HG02763 (cell line): ENCODE data around the gene FRMD8.

Experiments
- ATAC-seq: cut with Tn5 transposase; IDR thresholded peaks from one replicate; pipeline ENCODE4 v1.9.1; 2021; ENCODE audit warnings: mild to moderate bottlenecking, moderate library complexity; ENCODE audit not compliant: unreplicated experiment

FRMD8 gene

DNA sequence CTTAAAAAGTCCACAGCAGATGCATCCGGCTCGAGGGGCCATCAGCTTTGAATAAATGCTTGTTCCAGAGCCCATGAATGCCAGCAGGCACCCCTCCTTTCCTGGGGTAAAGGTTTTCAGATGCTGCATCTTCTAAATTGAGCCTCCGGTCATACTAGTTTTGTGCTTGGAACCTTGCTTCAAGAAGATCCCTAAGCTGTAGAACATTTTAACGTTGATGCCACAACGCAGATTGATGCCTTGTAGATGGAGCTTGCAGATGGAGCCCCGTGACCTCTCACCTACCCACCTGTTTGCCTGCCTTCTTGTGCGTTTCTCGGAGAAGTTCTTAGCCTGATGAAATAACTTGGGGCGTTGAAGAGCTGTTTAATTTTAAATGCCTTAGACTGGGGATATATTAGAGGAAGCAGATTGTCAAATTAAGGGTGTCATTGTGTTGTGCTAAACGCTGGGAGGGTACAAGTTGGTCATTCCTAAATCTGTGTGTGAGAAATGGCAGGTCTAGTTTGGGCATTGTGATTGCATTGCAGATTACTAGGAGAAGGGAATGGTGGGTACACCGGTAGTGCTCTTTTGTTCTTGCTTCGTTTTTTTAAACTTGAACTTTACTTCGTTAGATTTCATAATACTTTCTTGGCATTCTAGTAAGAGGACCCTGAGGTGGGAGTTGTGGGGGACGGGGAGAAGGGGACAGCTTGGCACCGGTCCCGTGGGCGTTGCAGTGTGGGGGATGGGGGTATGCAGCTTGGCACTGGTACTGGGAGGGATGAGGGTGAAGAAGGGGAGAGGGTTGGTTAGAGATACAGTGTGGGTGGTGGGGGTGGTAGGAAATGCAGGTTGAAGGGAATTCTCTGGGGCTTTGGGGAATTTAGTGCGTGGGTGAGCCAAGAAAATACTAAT, 38.0 kb downstream of the FRMD8 start:
- ATAC-seq = no peak

DNA sequence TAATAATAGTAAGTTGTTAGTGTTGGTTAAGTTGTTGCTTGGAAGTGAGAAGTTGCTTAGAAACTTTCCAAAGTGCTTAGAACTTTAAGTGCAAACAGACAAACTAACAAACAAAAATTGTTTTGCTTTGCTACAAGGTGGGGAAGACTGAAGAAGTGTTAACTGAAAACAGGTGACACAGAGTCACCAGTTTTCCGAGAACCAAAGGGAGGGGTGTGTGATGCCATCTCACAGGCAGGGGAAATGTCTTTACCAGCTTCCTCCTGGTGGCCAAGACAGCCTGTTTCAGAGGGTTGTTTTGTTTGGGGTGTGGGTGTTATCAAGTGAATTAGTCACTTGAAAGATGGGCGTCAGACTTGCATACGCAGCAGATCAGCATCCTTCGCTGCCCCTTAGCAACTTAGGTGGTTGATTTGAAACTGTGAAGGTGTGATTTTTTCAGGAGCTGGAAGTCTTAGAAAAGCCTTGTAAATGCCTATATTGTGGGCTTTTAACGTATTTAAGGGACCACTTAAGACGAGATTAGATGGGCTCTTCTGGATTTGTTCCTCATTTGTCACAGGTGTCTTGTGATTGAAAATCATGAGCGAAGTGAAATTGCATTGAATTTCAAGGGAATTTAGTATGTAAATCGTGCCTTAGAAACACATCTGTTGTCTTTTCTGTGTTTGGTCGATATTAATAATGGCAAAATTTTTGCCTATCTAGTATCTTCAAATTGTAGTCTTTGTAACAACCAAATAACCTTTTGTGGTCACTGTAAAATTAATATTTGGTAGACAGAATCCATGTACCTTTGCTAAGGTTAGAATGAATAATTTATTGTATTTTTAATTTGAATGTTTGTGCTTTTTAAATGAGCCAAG, 38.9 kb downstream of the FRMD8 start:
- no peak for ATAC-seq

DNA sequence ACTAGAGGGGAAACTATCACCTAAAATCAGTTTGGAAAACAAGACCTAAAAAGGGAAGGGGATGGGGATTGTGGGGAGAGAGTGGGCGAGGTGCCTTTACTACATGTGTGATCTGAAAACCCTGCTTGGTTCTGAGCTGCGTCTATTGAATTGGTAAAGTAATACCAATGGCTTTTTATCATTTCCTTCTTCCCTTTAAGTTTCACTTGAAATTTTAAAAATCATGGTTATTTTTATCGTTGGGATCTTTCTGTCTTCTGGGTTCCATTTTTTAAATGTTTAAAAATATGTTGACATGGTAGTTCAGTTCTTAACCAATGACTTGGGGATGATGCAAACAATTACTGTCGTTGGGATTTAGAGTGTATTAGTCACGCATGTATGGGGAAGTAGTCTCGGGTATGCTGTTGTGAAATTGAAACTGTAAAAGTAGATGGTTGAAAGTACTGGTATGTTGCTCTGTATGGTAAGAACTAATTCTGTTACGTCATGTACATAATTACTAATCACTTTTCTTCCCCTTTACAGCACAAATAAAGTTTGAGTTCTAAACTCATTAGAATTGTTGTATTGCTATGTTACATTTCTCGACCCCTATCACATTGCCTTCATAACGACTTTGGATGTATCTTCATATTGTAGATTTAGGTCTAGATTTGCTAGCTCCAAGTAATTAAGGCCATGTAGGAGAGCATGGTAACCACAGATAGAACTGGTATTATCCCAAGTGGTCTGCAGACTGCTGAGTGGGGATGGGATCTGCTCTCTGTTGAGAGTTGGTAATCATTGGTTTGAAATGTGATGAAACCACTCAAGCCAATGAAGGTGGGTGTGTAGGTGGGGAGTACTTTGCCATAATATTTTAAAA, 39.8 kb downstream of the FRMD8 start:
- no peak for ATAC-seq

DNA sequence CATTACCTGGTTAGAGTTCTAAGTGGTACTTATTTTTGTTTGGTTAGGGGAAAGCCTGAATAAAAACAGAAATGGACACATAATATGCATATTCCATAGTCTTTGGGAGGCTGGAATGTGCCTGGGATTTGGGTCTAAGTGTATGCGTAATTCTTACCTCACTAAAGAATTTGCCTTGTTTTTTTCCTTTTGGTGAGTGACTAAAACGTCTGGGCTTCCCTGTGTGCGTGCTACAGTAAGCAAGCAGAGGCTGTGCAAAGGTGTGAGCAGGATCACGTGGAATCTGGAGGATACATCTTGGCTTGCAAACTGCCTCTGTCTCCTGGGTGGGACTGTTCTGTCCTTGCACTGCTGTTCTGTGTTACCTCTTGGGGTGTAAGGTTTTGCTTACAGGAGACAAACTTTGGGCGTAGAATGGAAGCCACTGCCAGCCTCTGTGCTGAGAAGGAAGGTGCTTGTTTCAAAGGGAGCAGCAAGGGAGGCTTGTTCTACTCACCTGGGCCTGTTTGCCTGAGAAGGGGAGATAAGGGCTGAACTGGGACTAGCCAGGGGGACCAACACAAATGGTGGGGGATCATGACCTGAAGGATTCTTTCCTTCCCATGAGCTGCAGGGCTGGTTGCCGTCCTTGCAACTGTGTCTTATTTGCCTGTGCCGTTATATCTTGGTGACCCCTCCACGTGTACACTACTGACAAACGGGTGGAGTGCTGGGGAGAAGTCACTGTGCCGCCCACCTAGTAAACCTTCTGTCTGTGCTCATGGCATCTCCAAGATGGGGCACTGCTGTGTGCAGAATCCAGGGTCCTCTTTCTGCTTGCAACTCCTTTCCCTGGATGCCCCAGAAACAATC, 40.6 kb downstream of the FRMD8 start:
- ATAC-seq = no peak

DNA sequence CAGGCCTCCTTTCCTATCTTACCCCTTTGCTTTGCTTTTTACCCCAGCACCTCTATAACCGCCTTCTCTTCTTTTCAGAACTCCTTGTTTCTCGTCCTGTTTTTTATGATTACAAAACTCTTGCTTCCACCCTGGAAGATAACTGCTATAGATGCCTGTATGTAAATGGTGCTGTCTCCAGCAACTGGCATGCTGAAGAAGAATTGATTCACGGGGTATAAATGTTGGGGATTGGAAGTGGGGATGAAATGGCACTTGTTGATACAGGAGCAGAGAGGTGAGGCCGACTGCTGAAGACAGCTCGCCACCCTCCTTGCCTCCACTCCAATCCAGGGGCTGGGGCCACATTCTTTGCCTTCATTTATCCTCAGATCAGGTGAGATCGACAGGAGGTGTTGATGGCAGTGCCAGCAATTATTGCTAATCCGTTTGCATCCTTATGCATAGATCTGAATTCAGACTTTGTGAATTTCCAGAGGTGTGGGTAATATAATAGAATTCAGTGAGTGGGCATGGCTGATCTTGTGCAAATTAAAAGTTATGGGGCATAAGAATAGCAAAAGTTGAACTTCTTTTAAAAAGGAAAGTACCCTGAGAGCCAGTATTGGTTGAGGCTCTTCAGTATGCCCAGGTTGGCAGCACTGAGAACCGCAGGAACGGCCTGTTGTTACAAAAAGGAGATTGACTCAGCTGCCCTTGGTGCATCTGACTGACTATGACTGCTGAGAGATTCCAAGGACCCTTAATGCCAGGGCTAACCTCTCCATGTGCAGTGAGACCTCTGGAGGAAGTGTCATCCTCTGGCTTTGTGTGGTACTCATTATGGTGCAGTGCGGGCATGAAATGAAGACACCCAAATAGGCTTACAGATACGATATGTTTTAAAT, 41.5 kb downstream of the FRMD8 start:
- no peak for ATAC-seq

DNA sequence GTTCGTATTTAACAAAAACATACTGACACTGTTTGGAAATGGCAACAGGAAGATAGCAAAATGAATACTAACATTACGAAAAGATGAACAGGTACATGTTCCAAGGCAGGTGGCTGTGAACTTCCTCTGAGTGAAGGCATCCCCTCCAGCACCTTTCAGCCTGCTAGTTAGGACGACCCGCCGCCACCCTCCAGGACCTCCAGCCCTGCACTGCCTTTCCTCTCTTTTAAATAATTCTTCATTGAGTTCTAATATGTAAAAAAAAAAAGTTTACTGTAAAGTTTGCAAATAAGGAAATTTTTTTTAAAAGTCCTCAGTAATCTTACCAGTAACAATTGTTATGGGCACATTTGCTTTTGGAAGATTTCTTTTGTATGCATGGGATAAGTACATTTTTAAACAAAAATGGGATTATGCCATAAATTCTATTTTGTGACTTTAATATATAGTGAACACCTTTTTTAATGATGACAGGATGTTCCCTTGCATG, 42.2 kb downstream of the FRMD8 start:
- no peak for ATAC-seq

DNA sequence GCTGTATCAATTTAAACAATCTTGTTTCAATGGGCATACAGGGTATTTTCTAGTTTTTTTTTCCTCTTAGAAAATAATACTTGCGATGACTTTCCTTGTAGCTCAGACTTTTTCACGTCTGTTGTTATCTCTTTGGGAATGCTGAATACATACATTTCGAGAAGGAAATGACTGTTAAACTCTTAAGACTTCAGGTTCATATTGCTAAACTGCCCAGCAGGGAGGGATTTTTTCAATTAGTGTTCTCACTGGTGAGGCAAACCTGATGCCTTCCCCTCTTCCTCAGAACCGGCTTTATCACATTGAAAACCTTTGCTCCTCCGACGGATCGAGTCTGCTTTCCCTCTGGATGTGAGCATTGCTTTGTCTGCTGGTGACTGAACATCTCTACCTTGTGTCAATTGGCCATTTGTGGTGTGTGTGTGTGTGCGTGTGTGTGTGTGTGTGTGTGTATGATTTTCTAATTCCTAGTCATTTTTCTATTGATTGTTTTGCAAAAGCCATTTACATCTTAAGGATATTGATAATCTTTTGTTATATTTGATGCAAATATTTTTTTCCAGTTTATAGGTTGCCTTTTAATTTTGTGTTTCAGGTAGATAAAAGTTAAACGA, 42.7 kb downstream of the FRMD8 start:
- ATAC-seq = no peak

DNA sequence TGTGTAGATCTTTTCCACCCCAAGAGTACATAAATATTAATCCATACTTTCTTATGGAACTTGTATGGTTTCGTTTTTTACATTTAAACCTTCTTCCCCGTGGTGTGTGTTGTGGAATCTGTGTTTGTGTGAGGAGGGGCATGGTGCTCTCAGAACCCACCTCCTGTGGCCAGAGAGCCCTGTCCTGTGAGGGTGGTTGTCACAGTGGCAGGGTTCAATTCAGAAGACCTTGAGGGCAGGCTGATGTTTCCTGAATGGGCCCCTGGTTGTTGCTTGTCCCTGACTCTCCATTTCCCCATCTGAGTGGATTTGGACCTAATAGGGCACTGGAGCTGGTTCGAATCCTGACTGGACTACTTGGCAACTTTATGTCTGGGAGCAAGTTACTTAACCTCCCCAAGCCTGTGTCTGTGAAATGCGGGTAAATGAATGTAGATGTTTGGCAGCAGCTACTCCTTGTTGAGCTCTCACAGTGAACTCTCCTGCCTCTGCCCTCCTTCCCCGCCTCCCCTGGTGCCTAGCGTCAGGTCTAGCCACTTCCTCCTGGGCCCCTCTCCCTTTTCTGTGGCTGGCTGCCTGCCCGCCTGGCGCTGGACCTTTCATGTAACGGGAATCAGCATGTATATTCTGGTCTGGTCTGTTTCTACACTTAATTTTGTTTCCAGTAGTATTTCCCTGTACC, 43.4 kb downstream of the FRMD8 start:
- no peak for ATAC-seq

DNA sequence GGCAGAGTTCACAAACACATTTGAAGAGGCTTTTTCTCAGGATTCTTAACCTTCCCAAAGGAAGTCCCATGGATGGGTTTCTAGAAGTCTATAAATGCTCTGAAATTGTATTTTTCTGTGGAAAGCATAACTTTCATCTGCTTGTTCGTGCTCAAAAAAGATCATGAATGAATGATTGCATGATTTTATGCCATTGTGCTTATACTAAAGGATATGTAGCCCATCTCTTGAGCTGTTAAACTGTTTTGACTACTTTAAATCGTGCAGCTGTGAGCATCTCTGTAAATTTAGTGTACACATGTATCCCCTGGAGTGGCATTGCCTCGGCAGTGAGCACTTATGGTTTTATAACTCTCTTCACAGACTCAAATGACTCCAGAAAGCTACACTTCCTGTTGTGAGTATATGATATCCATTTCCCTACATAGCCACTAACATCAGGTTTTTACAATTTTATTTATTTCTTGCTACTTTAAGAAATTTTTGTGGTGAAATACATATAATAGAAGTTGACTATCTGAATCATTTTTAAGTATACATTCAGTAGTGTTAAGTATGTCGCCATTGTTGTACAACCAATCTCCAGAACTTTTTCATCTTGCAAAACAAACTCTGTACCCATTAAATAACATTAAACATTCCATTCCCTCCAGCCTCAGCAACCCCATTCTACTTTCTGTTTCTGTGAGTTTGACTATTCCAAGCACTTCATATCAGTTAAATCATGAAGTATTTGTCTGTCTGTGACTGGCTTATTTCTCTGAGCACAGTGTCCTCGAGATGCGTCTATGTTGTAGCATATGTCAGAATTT, 44.2 kb downstream of the FRMD8 start:
- ATAC-seq = no peak

DNA sequence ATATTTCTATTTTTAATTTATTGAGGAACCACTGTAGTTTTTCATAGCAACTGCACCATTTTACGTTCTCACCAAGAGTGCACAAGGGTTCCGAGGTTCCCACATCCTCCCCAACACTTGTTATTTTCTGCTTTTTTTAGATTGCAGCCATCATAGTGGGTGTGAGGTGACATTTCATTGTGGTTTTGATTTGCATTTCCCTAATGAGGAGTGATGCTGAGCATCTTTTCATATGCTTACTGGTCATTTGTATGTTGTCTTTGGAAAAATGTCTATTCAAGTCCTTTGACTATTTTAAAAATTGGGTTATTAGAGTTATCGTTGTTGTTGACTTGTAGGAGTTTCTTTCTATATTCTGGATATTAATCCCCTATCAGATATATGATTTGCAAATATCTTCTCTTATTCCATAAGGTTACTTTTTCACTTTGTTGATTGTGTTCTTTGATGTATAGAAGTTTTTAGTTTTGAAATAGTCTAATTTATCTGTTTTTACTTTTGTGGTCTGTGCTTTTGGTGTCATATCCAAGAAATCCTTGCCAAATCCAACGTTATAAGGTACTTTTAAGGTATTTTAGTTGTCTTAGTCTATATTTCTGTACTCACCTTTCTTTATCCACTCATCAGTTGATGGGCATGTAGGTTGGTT, 45.1 kb downstream of the FRMD8 start:
- no peak for ATAC-seq

DNA sequence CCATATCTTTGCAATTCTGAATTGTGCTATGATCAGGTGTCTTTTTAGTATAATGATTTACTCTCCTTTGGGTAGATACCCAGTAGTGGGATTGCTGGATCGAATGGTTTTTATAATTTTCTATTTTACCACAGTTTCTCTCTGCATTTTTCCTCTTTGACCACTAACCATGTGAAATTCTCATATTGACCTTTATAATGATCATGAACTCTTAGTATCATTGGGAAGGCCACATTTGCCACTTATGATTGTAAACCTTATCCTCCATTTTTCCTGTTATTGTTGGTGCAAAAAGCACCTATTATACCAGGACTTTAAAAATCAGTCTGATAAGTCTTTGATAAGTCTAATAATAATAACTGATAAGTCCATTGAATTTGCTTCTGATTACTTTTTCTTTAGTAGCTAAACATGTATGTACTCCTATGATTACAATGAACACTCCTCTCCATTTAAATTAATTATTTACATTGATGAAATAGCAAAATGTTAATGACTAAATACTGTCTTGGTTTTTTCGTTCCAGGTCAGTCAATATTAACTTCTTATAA, 45.7 kb downstream of the FRMD8 start:
- no peak for ATAC-seq

DNA sequence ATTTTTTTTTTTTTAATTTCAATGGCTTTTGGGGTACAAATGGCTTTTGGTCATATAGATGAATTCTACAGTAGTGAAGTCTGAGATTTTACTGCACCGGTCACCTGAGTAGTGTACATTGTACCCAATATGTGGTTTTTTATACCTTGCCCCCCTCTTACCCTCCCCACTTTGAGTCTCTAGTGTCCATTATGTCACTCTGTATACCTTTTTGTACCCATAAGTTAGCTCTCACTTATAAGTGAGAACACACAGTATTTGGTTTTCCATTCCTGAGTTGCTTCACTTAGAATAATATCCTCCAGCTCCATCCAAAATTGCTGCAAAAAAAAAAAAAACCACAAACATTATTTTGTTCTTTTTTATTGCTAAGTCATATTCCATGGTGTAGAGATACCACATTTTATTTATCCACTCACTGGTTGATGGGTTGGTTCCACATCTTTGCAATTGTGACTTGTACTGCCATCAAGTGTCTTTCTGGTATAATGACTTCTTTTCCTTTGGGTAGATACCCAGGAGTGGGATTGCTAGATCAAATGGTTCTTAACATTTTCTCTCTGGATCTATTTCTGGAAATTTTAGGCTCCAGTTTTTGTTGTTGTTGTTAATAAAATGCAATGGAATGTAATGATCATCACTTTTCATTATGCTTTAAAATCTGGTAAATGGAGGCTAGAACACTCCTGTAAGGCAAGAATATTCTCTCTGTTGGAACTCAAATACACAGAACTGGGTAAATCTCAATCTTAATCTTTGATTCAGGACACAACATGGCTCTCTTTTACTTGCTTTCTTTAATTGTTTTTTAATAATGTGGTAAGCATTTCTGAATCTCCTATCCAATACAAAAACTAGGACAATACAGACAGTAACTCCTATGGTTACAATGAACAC, 46.5 kb downstream of the FRMD8 start:
- ATAC-seq = no peak

DNA sequence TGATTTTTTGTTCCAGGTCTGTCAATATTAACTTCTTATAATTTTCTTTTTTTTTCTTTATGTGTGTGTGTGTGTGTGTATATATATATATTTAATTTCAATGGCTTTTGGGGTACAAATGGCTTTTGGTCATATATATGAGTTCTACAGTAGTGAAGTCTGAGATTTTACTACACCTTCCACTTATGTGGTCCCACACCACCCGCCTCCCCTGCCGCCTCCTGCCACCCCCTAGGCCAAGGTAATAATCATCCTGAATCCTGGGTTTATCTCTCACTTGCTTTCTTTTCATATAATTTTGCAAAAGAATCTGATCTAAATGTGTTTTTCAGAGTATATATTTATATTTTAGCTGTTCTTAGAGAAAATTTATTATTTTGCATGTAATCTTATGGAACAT, 47.2 kb downstream of the FRMD8 start:
- ATAC-seq = no peak

DNA sequence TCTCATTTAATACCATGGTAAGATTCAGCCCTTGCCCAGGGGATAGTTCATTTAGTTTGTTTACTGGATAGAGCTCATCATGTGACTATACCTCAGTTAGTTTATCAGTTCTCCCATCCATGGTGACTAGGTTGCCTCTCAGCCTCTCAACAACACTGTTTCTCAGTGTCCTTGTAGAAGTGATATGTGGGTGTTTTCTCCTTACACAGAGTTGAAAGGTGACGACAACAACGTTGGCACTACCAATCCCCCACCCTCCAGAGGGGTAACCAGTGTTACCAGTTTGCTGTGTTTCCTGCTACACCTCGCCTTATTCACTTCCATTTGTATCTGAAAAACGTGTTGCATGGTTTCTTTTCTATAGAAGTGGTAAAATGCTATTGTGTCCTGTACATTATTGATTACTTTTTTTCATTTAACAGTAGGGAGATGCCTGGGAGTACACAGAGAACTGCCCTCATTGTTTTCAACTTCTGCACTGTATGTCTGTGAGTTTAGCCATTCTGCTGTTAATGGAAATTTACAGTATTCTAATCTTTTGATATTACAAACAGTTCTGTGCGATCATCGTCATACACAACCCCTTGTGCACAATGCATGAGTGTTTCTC, 47.7 kb downstream of the FRMD8 start:
- no peak for ATAC-seq
